Osteocyte (in vitro differentiated cells): ENCODE measurements around the gene DNAJC21. TPM values are rescaled to one million over a fixed set of nuclear protein-coding genes. Genes with fewer than 3 reads are reported as not detected.

Source experiments
- DNase-seq: peaks from one replicate; pipeline ENCODE4 v3.0.0; 2021; ENCODE audit warnings: mixed read lengths; ENCODE audit not compliant: unreplicated experiment; ENCODE audit errors: extremely low spot score
- H3K27ac Mint-ChIP-seq: one replicate; pipeline ENCODE4 v1.8.0; 2021; ENCODE audit warnings: mild to moderate bottlenecking, mixed read lengths; ENCODE audit not compliant: unreplicated experiment
- H3K27me3 Mint-ChIP-seq: one replicate; pipeline ENCODE4 v1.8.0; 2021; ENCODE audit warnings: mixed read lengths; ENCODE audit not compliant: unreplicated experiment
- H3K36me3 Mint-ChIP-seq: one replicate; pipeline ENCODE4 v1.8.0; 2021; ENCODE audit warnings: mixed read lengths; ENCODE audit not compliant: unreplicated experiment
- H3K4me1 Mint-ChIP-seq: one replicate; pipeline ENCODE4 v1.8.0; 2021; ENCODE audit warnings: mixed read lengths; ENCODE audit not compliant: unreplicated experiment
- H3K4me3 Mint-ChIP-seq: one replicate; pipeline ENCODE4 v1.8.0; 2021; ENCODE audit warnings: mild to moderate bottlenecking, moderate library complexity, mixed read lengths; ENCODE audit not compliant: unreplicated experiment
- H3K9me3 Mint-ChIP-seq: one replicate; pipeline ENCODE4 v1.8.0; 2021; ENCODE audit warnings: mixed read lengths; ENCODE audit not compliant: unreplicated experiment
- total RNA-seq: library from RNA; stranded (reverse); gene quantifications from 2 replicates; pipeline ENCODE4 v1.2.1, GENCODE V29; 2021
- TF ChIP-seq, protein P1 (sequence below): fragments of 200-600 bp; sonication (generic); IDR thresholded peaks from 2 replicates; pipeline ENCODE4 v1.5.0; 2021; ENCODE audit warnings: antibody characterized with exemption, mild to moderate bottlenecking, moderate library complexity

Gene DNAJC21
- total RNA-seq, 1 donor from 2014 or later: 37.5 TPM

DNA sequence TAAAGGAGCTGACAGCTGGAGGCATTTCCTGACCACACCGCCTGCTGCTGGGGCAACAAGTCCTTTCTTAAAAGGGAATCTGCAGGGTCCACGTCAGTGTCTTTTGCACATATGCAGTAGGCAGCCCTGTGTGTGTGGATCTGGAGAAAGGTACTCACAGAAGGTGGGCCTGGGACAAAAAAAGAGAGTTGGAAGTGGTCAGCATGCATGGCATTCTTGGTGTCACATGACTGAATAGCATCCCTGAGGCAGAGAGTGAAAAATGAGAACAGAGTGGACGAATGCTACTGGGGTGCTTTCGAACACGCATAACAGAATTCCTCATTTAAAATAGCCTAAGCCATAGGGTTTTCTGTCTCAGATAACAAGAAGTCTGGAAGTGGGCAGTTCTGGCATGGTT lies 47.0 kb downstream of the DNAJC21 start:
- TF ChIP-seq, protein P1, sequence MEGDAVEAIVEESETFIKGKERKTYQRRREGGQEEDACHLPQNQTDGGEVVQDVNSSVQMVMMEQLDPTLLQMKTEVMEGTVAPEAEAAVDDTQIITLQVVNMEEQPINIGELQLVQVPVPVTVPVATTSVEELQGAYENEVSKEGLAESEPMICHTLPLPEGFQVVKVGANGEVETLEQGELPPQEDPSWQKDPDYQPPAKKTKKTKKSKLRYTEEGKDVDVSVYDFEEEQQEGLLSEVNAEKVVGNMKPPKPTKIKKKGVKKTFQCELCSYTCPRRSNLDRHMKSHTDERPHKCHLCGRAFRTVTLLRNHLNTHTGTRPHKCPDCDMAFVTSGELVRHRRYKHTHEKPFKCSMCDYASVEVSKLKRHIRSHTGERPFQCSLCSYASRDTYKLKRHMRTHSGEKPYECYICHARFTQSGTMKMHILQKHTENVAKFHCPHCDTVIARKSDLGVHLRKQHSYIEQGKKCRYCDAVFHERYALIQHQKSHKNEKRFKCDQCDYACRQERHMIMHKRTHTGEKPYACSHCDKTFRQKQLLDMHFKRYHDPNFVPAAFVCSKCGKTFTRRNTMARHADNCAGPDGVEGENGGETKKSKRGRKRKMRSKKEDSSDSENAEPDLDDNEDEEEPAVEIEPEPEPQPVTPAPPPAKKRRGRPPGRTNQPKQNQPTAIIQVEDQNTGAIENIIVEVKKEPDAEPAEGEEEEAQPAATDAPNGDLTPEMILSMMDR: no peak
- Mint-ChIP-seq H3K36me3 (no peaks in the 10 kb centered on the region), H3K9me3 (no peaks in the 10 kb centered on the region), H3K4me1 (no peaks in the 10 kb centered on the region), H3K4me3 (no peak overlapping the region), H3K27ac (no peak overlapping the region), H3K27me3 (peaks cover 25% of the 10 kb centered on the region)
- DNase-seq: no peak

DNA sequence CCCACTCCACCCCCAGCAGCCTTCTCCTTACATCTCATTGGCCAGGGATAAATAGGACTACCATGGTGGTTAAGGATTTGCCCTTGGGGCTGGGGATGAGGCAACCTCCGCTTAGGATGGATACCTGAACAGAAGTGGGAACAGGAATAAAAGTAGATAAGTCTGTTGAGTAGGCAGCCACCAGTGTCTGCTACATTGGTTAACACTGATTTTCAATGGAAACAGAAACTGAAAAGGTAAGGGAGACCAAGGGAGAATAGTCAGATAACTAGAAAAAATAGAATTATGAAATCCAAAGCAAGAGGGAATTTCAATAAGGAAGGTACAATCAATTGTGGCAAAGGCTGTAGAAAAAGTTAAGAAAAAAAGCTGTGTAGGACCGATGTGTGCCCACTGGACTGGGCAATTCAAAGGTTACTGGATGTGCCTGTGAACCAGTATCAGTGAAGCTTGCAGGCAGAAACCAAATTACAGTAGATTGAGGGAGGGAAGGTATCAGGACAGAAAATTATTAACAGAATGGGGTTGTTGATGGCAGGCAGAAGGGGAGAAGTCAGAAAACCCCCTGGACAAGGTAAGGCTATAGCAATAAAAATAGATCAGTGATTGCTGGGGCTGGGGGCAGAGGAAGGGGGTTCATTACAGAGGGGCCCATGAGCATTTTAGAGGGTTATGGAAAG lies 48.7 kb downstream of the DNAJC21 start:
- TF ChIP-seq, protein P1: no peak
- Mint-ChIP-seq H3K4me1 (no peaks in the 10 kb centered on the region), H3K9me3 (no peaks in the 10 kb centered on the region), H3K27ac (no peak overlapping the region), H3K4me3 (no peak overlapping the region), H3K27me3 (peaks cover 25% of the 10 kb centered on the region), H3K36me3 (no peaks in the 10 kb centered on the region)
- DNase-seq: no peak

DNA sequence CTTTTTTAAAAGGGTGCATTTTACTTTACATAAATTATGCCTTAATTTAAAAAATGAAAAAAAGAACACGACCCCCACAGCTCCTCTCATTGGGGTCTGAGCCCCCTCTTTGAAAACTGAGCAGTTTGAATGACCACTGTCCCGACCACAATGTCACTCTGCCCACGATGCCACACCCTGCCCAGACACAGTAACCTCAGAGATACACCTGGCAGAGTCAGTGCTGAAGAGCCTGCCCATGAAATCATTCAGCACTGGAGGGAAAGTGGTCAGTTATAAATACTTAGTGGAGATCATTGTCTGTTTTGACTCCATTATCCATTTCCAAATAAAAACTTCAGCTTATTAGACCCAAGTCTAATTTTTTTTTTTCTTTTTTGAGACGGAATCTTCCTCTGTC lies 49.3 kb downstream of the DNAJC21 start:
- DNase-seq: no peak
- no peak overlapping the region for H3K27ac Mint-ChIP-seq
- TF ChIP-seq, protein P1: no peak
- H3K9me3 Mint-ChIP-seq: no peaks in the 10 kb centered on the region
- no peaks in the 10 kb centered on the region for H3K4me1 Mint-ChIP-seq
- no peak overlapping the region for H3K4me3 Mint-ChIP-seq
- no peaks in the 10 kb centered on the region for H3K36me3 Mint-ChIP-seq
- peaks cover 23% of the 10 kb centered on the region for H3K27me3 Mint-ChIP-seq

DNA sequence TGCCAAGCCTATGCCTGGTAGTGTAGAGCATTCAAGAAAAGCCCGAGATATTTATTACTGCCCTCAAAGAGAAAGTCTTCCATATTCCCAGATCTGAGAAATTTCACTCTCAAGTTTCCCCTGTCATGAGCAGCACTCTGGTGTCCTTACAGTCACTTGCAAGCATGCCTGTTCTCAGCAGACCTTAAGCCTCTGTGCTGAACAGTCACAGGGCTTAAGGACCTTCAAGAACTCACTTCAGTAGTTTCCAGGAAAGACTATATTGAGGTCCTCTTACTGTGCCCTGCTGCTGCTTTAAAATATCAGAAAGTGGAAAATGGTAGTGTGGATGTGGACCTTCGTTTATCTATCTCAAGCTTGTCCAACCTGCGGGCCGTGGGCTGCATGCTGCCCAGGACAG lies 53.5 kb downstream of the DNAJC21 start:
- TF ChIP-seq, protein P1: no peak
- DNase-seq: no peak
- Mint-ChIP-seq H3K27ac (no peak overlapping the region), H3K4me3 (no peak overlapping the region), H3K36me3 (no peaks in the 10 kb centered on the region), H3K9me3 (peaks cover 22% of the 10 kb centered on the region), H3K4me1 (no peaks in the 10 kb centered on the region), H3K27me3 (peaks cover 15% of the 10 kb centered on the region)

GRCh38 chr5:34986965-34987364 lies 57.6 kb downstream of the DNAJC21 start:
- Mint-ChIP-seq H3K27ac (no peak overlapping the region), H3K4me1 (no peaks in the 10 kb centered on the region), H3K36me3 (no peaks in the 10 kb centered on the region), H3K27me3 (peaks cover 7% of the 10 kb centered on the region), H3K9me3 (peaks cover 22% of the 10 kb centered on the region), H3K4me3 (no peak overlapping the region)
- no peak for DNase-seq
- TF ChIP-seq, protein P1: no peak
